ENCODE data around the gene MTG1. TPM values are rescaled to one million over a fixed set of nuclear protein-coding genes. Genes with fewer than 3 reads are reported as not detected.

MTG1 gene
- total and polyA plus RNA-seq, 8 donors = 17.2 to 62.9 (median 23.1) TPM

DNA sequence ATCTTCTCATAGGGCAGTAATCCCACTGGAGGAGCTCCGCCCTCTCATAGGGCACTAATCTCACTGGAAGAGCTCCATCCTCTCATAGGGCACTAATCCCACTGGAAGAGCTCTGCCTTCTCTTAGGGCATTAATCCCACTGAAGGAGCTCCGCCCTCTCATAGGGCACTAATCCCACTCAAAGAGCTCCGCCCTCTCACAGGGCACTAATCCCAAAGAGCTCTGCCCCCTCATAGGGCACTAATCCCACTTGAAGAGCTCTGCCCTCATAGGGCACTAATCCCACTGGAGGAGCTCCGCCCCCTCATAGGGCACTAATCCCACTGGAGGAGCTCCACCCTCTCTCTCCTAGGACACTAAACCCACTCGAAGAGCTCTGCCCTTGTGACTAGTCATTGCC is 32.7 kb upstream of the MTG1 start:
- no peaks in the 10 kb centered on the region for H3K9me3 ChIP-seq
- ATAC-seq (no peak), DNase-seq (no peak), FAIRE-seq (no peak)
- H3K27ac ChIP-seq = no peak overlapping the region
- 95 to 96% methylated on average over 5 of the region's 5 CpGs for WGBS, 2 donors
- no peaks in the 10 kb centered on the region for H3K27me3 ChIP-seq
- intact Hi-C loops (cut with DNase I) = no loop called here
- peaks cover 10 to 20% (median 10%) of the 10 kb centered on the region in 3 donors for H3K4me1 ChIP-seq
- peaks cover 6 to 30% (median 7%) of the 10 kb centered on the region in 3 donors for H3K36me3 ChIP-seq
- TF ChIP-seq, protein P1, sequence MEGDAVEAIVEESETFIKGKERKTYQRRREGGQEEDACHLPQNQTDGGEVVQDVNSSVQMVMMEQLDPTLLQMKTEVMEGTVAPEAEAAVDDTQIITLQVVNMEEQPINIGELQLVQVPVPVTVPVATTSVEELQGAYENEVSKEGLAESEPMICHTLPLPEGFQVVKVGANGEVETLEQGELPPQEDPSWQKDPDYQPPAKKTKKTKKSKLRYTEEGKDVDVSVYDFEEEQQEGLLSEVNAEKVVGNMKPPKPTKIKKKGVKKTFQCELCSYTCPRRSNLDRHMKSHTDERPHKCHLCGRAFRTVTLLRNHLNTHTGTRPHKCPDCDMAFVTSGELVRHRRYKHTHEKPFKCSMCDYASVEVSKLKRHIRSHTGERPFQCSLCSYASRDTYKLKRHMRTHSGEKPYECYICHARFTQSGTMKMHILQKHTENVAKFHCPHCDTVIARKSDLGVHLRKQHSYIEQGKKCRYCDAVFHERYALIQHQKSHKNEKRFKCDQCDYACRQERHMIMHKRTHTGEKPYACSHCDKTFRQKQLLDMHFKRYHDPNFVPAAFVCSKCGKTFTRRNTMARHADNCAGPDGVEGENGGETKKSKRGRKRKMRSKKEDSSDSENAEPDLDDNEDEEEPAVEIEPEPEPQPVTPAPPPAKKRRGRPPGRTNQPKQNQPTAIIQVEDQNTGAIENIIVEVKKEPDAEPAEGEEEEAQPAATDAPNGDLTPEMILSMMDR (IDR thresholded peaks at IDR 0.05) = no peak
- no peak overlapping the region for H3K4me3 ChIP-seq

DNA sequence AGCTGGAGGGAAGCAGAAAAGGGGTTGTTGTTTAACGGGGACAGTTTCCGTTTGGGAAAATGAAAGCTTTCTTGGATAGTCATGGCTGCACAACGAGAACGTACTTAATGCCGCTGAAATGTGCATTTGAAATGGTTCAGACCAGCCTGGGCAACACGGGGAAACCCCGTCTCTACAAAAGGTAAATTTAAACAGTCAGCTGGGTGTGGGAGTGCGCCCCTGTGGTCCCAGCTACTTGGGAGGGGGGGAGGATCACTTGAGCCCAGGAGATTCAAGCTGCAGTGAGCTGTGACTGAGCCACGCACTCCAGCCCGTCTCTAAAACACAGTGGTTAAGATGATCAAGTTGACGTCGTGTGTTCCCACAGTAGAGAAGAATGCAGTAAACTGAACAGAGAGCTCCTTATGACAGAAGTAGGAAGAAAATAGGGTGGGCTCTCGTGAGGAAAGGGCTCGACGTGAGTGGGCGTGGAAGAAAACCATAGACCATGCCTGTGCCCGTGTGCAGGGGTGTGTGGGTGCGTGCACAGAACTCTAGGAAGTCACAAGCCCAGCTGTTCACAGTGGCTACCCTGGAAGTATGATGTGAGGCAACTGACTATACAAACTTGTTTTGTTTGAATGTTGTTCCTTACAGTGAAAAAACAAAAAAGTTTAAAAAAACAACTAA is 32.0 kb upstream of the MTG1 start:
- H3K4me3 ChIP-seq = no peak overlapping the region
- ATAC-seq = no peak
- intact Hi-C loops (cut with DNase I) = no loop called here
- WGBS, 2 donors = 88% methylated on average over 18 of the region's 18 CpGs
- no peak for FAIRE-seq
- peaks cover 10 to 20% (median 10%) of the 10 kb centered on the region in 3 donors for H3K4me1 ChIP-seq
- H3K27me3 ChIP-seq = no peaks in the 10 kb centered on the region
- no peak overlapping the region for H3K27ac ChIP-seq
- TF ChIP-seq, protein P1 (IDR thresholded peaks at IDR 0.05) = no peak
- H3K9me3 ChIP-seq = no peaks in the 10 kb centered on the region
- no peak for DNase-seq
- H3K36me3 ChIP-seq = peaks cover 6 to 37% (median 14%) of the 10 kb centered on the region in 3 donors

DNA sequence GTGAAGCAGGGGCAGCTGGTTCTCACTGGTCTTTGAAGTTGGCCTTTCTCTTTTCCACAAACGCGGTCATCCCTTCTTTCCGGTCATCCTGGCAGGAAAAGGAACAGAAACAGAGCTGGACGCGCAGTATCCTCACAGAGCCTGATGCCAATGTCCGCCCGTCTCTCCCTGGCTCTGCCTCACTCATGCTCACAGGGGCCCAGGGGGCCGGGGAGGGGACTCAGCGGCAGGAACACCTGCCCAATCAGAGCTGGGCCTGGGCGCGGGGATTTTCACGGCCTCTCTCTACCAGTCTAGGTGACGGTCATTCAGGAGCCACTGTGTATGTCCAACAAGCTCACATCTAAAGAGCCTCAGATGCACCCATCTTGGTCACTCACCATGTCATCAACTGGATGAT is 31.1 kb upstream of the MTG1 start:
- FAIRE-seq = no peak
- Histone ChIP-seq H3K27ac (no peak overlapping the region), H3K36me3 (peaks cover 6 to 40% (median 16%) of the 10 kb centered on the region in 3 donors), H3K9me3 (no peaks in the 10 kb centered on the region), H3K4me3 (no peak overlapping the region), H3K27me3 (no peaks in the 10 kb centered on the region), H3K4me1 (peaks cover 10 to 20% (median 10%) of the 10 kb centered on the region in 3 donors)
- intact Hi-C loops (cut with DNase I) = no loop called here
- WGBS, 2 donors = 89 to 96% methylated on average over 13 of the region's 13 CpGs
- ATAC-seq = no peak
- TF ChIP-seq, protein P1 (IDR thresholded peaks at IDR 0.05) = no peak
- peak in 1 of 6 donors; percentile 20 for DNase-seq

DNA sequence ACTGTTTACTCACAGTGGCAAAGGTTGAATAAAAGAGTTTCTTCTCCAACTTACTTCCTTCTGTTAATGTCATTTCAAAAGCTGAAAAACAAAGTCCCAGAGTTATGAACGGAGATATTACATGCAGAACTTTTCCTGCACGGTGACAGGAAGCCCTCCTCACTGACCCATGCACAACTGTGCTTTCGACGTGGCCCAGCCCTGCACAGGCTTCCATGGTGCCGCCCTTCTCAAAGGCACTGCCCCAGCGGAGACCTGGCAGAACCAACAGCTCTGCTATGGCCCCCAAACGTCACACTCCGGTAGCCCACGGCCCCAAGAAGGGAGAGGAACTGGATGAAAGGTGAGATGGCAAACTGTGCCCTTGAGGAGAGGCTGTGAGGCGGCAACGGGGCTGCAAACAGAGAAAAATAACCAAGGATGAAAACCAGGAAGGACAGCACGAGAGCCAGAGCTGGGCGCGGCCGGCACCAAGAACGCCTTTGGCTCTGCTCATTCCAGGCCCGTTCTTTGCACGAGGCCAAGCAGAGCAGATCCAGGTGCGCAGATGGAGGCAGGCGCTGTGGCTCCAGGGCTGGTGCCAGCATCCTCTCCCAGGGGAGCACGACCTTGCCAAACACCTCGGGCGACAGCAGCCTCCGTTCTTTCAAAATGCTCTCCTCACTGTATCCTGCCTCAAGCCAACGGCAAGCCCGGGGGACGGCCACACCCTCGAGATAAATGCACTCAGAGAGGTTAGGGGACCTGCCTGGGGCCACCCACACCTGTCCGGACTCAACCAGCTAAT is 29.1 kb upstream of the MTG1 start:
- ATAC-seq = no peak
- Histone ChIP-seq H3K4me3 (no peak overlapping the region), H3K4me1 (peaks cover 3 to 11% (median 6%) of the 10 kb centered on the region in 3 donors), H3K27ac (no peak overlapping the region), H3K36me3 (peaks cover 6 to 58% (median 20%) of the 10 kb centered on the region in 3 donors), H3K27me3 (no peaks in the 10 kb centered on the region), H3K9me3 (no peaks in the 10 kb centered on the region)
- intact Hi-C loops (cut with DNase I) = no loop called here
- 91 to 92% methylated on average over 29 of the region's 29 CpGs for WGBS, 2 donors
- TF ChIP-seq, protein P1 (IDR thresholded peaks at IDR 0.05) = no peak
- no peak for FAIRE-seq
- peak in 1 of 6 donors; percentile 22 for DNase-seq

Data from pancreas (tissue), 10 donors.